Panc1 (cell line): ENCODE data around the gene HELB. TPM values are rescaled to one million over a fixed set of nuclear protein-coding genes. Genes with fewer than 3 reads are reported as not detected.

Source experiments
- ATAC-seq: fragments of 200-7000 bp; cut with Tn5 transposase; 2 replicates; pipeline ENCODE4 v1.9.1; 2020; ENCODE audit warnings: mild to moderate bottlenecking, moderate library complexity
- BruUV-seq: library from RNA; stranded (reverse); fragments of 400-500 nt; replicated peaks from 2 replicates; lab custom pipeline; 2021; lab: Mats Ljungman, UMichigan
- CTCF ChIA-PET: fragments of 300-600 bp; sonication (Branson Sonifier 250); formaldehyde crosslinking; loops from one replicate; lab custom pipeline; 2022; ENCODE audit warnings: antibody characterized with exemption; lab: Charles Lee
- POLR2A ChIA-PET: fragments of 300-600 bp; sonication (Branson Sonifier 250); formaldehyde crosslinking; loops from one replicate; lab custom pipeline; 2022; ENCODE audit warnings: antibody characterized with exemption; lab: Charles Lee
- DNase-seq: peaks from one replicate; pipeline ENCODE4 v3.0.0-alpha.2; 2010; ENCODE audit warnings: low read depth, low spot score
- H3K27ac ChIP-seq: 2 replicates; pipeline ENCODE4 v1.5.1; 2011; ENCODE audit warnings: mild to moderate bottlenecking, low read length, inconsistent platforms
- H3K27me3 ChIP-seq: fragments of 200-500 bp; sonication (Bioruptor generic); 2 replicates; pipeline ENCODE4 v1.6.0; 2014; ENCODE audit warnings: low read length, inconsistent platforms; ENCODE audit not compliant: control insufficient read depth, insufficient read depth
- H3K36me3 ChIP-seq: fragments of 200-500 bp; sonication (Bioruptor generic); 2 replicates; pipeline ENCODE4 v1.5.1; 2014; ENCODE audit warnings: inconsistent platforms, mild to moderate bottlenecking, low read length, moderate library complexity; ENCODE audit not compliant: control insufficient read depth, insufficient read depth
- H3K4me1 ChIP-seq: 2 replicates; pipeline ENCODE4 v1.5.1; 2011; ENCODE audit warnings: inconsistent platforms, mild to moderate bottlenecking, low read length, moderate library complexity; ENCODE audit not compliant: control insufficient read depth, insufficient read depth
- H3K4me3 ChIP-seq, 2 experiments: 2 replicates each; pipeline ENCODE4 v1.5.1; 2011 to 2012; ENCODE audit warnings: low read depth in 2 of 2, low read length in 2 of 2, mild to moderate bottlenecking in 2 of 2, inconsistent platforms in 1 of 2, moderate library complexity in 1 of 2
- H3K9me3 ChIP-seq: fragments of 200-500 bp; sonication (Bioruptor generic); 2 replicates; pipeline ENCODE4 v1.5.1; 2014; ENCODE audit warnings: low read depth, mild to moderate bottlenecking, inconsistent platforms, low read length, moderate library complexity; ENCODE audit not compliant: control insufficient read depth, insufficient read depth
- CTCF ChIP-seq: fragments of 450-650 bp; IDR thresholded peaks from 2 replicates; pipeline ENCODE4 v1.5.1; 2017; ENCODE audit warnings: mild to moderate bottlenecking
- POLR2AphosphoS5 ChIP-seq: IDR thresholded peaks from 2 replicates; pipeline ENCODE4 v1.6.1; 2012; ENCODE audit warnings: mild to moderate bottlenecking, low read depth, low read length, moderate library complexity
- SIN3A ChIP-seq: IDR thresholded peaks from 2 replicates; pipeline ENCODE4 v1.6.1; 2012; ENCODE audit warnings: low read depth, mild to moderate bottlenecking, low read length, moderate library complexity, borderline replicate concordance; ENCODE audit not compliant: insufficient read depth
- TCF7L2 ChIP-seq: IDR thresholded peaks from 2 replicates; pipeline ENCODE4 v1.6.1; 2011; ENCODE audit warnings: mild to moderate bottlenecking, low read depth, low read length, inconsistent platforms
- in situ Hi-C: cut with HindIII; loops from 2 replicates; pipeline ENCODE4 v1.10.0; 2016; ENCODE audit warnings: low sequenced_read_pairs, low pct_unique_long_range_greater_than_20kb
- intact Hi-C: fragments of 100-400 bp; cut with micrococcal nuclease; formaldehyde crosslinking; loops from one replicate; pipeline ENCODE4 v1.10.0; 2022; ENCODE audit not compliant: unreplicated experiment
- total RNA-seq: library from RNA; stranded (reverse); gene quantifications from one replicate; pipeline ENCODE4 v1.2.1, GENCODE V29; 2021; ENCODE audit not compliant: unreplicated experiment
- TF ChIP-seq, protein P1 (sequence below), 2 experiments: IDR thresholded peaks; 2 replicates each; pipeline ENCODE4 v1.6.1; 2011 to 2012; ENCODE audit warnings: low read depth in 2 of 2, control low read depth in 1 of 2, low read length in 1 of 2, mild to moderate bottlenecking in 1 of 2, moderate library complexity in 1 of 2; ENCODE audit not compliant: insufficient read depth in 1 of 2

Gene HELB
- total RNA-seq, 1 experiment from 2014 or later: 4.9 TPM

- in situ Hi-C loops: no loop called here
- no peaks in the 10 kb centered on the region for H3K36me3 ChIP-seq
- no peaks in the 10 kb centered on the region for H3K9me3 ChIP-seq
- no peaks in the 10 kb centered on the region for H3K4me1 ChIP-seq
- ATAC-seq: no peak
- BruUV-seq: no TSS peak
- intact Hi-C loops: no loop called here
- TF ChIP-seq TCF7L2 (no peak), SIN3A (no peak), POLR2AphosphoS5 (no peak), CTCF (no peak)
- TF ChIP-seq, protein P1, sequence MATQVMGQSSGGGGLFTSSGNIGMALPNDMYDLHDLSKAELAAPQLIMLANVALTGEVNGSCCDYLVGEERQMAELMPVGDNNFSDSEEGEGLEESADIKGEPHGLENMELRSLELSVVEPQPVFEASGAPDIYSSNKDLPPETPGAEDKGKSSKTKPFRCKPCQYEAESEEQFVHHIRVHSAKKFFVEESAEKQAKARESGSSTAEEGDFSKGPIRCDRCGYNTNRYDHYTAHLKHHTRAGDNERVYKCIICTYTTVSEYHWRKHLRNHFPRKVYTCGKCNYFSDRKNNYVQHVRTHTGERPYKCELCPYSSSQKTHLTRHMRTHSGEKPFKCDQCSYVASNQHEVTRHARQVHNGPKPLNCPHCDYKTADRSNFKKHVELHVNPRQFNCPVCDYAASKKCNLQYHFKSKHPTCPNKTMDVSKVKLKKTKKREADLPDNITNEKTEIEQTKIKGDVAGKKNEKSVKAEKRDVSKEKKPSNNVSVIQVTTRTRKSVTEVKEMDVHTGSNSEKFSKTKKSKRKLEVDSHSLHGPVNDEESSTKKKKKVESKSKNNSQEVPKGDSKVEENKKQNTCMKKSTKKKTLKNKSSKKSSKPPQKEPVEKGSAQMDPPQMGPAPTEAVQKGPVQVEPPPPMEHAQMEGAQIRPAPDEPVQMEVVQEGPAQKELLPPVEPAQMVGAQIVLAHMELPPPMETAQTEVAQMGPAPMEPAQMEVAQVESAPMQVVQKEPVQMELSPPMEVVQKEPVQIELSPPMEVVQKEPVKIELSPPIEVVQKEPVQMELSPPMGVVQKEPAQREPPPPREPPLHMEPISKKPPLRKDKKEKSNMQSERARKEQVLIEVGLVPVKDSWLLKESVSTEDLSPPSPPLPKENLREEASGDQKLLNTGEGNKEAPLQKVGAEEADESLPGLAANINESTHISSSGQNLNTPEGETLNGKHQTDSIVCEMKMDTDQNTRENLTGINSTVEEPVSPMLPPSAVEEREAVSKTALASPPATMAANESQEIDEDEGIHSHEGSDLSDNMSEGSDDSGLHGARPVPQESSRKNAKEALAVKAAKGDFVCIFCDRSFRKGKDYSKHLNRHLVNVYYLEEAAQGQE (IDR thresholded peaks at IDR 0.05; ENCODE audit: insufficient read depth in 1 of 2, low read depth in 2 of 2, low read length in 1 of 2): no peak
- CTCF ChIA-PET: no interaction called here
- H3K4me3 ChIP-seq: no peak overlapping the region
- H3K27ac ChIP-seq: no peak overlapping the region
- no peaks in the 10 kb centered on the region for H3K27me3 ChIP-seq
- no peak for DNase-seq
- POLR2A ChIA-PET: no interaction called here
These were observed 28.7 kb downstream of the HELB start for GRCh38 chr12:66331016-66331415.

GRCh38 chr12:66331814-66332213 is 29.5 kb downstream of the HELB start:
- ChIA-PET POLR2A (no interaction called here), CTCF (no interaction called here)
- no TSS peak for BruUV-seq
- in situ Hi-C loops: no loop called here
- Histone ChIP-seq H3K4me3 (no peak overlapping the region), H3K27ac (no peak overlapping the region), H3K27me3 (no peaks in the 10 kb centered on the region), H3K36me3 (no peaks in the 10 kb centered on the region), H3K9me3 (no peaks in the 10 kb centered on the region), H3K4me1 (no peaks in the 10 kb centered on the region)
- intact Hi-C loops: no loop called here
- DNase-seq (no peak), ATAC-seq (no peak)
- TF ChIP-seq POLR2AphosphoS5 (no peak), TCF7L2 (no peak), CTCF (no peak), SIN3A (no peak)
- TF ChIP-seq, protein P1 (IDR thresholded peaks at IDR 0.05; ENCODE audit: insufficient read depth in 1 of 2, low read depth in 2 of 2, low read length in 1 of 2): no peak
